ENCODE data around the gene ZSWIM2.
"Not testable (repeated sequence)": the region's sequence is repeated elsewhere in the genome, so short reads cannot be mapped to it uniquely, and the experiment has no call there.

ZSWIM2 gene, protein sequence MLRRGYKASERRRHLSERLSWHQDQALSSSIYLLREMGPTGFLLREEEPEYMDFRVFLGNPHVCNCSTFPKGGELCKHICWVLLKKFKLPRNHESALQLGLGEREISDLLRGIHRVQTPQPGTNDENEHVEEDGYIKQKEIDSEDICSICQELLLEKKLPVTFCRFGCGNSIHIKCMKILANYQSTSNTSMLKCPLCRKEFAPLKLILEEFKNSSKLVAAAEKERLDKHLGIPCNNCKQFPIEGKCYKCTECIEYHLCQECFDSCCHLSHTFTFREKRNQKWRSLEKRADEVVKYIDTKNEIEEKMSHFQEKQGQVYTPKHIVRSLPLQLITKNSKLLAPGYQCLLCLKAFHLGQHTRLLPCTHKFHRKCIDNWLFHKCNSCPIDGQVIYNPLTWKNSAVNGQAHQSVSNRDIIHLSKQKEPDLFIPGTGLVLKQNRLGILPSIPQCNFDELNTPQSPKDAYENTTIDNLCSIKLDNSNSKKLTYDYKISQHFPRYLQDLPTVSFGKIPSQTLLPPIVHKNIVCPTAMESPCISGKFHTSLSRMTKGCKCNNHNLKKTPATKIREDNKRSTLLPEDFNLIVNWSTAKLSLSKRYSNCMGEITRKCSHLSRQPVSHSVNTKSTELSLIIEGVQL

DNA sequence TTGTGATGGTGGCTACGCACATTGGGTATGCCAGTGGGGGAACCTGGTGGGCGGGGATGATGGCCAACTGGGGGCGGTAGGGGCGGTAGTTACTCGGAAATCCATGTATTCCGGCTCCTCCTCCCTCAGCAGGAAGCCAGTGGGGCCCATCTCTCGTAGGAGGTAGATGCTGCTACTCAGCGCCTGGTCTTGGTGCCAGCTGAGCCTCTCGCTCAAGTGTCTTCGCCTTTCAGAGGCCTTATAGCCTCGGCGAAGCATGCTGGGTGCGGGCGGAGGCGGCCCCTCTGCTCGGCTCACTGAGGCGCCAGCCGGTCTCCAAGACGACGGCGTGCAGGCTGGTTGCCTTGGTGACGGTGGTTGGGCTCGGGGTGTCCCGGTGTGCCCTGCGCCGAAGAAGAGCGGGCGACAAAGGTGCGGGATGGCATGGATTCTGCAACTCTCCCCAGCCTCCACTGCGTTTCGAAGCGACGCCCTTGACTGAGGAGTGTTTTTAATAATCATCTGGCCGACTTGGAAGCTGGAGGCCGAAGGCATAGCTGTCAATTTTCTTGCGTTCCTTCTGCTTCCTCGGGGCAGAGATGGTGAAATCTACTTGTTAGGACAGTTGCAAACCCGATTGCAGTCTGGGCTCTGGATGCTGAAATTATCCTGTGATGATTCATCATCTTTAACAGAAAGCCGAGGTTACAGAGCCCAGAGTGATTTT lies at the start of gene ZSWIM2:
TSS of gene ZSWIM2 (minus strand) at position 298 of the 706 bp plus-strand sequence. CDS start at position 258, 40 bp downstream.
- DNase-seq (ENCODE audit: low read depth, low spot score): peak; percentile 89

DNA sequence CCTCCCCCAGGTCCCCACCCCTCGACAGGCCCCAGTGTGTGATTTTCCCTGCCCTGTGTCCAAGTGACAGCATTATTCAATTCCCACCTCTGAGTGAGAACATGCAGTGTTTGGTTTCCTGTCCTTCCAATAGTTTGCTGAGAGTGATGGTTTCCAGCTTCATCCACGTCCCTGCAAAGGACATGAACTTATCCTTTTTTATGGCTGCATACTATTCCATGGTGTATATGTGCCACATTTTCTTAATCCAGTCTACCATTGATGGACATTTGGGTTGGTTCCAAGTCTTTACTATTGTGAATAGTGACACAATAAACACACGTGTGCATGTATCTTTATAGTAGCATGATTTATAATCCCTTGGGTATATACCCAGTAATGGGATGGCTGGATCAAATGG lies 47.2 kb upstream of the ZSWIM2 start:
- DNase-seq (ENCODE audit: low read depth, low spot score): not testable (repeated sequence)

DNA sequence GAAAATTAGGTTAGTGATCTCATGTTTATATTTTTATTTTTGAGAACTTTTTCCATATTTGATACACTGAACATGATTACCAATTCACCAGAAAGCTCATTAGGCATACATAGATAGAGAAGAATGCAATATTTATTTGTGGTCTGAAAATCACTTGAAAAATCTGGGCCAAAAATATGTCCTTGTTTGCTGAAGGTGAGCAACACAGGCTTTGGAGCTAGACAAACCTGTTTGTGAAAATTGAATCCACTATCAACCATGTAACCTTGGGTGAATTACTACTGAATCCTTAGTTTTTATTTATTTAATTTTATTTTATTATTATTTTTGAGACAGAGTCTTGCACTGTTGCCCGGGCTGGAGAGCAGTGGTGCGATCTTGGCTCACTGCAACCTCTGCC lies 46.5 kb upstream of the ZSWIM2 start:
- no peak for DNase-seq (ENCODE audit: low read depth, low spot score)

DNA sequence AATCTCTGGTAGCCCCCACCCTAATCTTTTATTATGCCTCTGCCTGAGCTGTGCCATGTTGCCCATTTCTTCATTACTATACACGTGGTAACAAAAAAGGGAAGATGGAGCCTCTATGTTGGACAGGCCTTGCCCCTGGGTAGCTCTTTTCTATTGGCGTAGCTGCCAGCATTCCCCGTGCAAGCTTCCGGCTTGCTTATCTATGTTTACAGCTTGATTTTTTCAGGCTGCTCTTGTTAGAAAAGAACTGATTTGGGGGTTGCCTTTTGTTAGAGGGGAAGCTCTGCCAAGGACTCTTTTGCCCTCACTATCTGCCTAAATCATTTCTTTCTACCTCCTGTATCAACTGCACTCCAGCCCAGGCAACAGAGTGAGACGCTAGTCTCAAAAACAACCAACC lies 45.5 kb upstream of the ZSWIM2 start:
- no peak for DNase-seq (ENCODE audit: low read depth, low spot score)

DNA sequence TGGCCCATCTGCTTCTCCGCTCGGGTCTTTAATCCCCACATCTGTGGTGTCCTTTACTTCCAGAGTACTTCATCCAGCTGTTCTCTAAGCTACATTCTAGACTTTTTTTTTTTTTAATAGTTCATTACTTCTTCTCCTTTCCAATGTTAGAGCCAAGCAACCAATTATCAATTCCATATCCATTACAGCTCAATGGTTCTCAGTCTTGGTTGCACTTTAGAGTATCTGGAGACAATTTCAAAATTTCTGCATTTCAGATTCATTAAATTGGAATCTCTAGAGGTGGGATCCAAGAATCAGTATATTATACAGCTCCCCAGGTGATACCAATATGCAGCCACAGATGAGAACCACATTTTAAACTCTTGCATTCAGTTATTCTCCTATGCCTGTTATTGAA lies 43.9 kb upstream of the ZSWIM2 start:
- no peak for DNase-seq (ENCODE audit: low read depth, low spot score)

DNA sequence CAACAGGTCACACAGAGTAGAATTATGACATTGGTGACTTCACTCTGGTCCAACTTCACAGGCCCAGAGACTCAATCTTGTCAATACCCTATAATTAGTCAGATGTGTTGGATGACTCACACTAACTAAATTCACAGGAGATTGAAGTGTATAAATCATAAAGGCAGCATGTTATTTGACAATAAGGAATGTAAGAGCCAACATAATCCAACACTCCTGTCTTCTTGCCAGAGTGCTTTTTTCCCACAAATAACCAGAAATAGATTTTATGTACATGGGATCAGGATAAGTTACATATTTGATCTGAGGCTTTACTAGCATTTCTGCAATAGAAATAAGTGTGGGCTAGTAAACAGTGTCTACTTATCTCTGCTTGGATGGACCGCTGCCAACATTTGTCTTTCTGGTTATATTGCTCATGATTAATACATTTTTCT lies 42.2 kb upstream of the ZSWIM2 start:
- no peak for DNase-seq (ENCODE audit: low read depth, low spot score)

DNA sequence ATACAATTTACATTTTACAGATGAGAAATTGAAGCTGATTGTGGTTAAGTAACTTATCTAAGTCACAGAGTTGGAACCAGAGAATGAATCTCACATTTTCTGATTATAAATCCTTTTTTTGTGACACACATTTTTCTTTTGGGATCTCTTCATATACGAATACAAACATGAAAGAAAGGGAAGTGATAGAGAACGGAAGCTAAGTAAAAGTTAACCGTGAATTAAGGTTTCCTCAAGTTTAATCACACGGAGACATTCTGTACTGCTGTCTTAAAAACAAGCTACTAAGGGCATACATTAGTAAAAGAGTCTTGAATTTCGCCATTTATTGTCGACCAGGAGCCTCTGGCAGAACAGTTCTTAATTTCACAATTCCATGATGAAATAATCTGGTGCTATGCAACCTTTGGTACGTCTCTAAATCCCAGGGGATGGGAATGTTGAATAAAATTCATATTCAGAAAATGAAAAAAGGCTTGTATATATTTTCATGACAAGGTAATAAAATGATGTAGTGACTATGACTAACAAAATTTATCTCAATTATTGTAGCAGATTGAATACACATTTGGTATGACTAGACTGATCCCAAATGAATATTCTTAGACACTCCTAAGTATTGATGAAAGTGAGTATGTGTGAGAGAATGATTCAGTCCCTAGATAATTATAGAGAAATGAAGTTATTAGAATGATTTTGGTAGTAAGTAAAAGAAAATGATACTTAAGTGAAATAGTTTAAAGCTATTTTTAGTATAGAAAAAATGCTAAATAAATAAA lies 40.3 kb upstream of the ZSWIM2 start:
- no peak for DNase-seq (ENCODE audit: low read depth, low spot score)

DNA sequence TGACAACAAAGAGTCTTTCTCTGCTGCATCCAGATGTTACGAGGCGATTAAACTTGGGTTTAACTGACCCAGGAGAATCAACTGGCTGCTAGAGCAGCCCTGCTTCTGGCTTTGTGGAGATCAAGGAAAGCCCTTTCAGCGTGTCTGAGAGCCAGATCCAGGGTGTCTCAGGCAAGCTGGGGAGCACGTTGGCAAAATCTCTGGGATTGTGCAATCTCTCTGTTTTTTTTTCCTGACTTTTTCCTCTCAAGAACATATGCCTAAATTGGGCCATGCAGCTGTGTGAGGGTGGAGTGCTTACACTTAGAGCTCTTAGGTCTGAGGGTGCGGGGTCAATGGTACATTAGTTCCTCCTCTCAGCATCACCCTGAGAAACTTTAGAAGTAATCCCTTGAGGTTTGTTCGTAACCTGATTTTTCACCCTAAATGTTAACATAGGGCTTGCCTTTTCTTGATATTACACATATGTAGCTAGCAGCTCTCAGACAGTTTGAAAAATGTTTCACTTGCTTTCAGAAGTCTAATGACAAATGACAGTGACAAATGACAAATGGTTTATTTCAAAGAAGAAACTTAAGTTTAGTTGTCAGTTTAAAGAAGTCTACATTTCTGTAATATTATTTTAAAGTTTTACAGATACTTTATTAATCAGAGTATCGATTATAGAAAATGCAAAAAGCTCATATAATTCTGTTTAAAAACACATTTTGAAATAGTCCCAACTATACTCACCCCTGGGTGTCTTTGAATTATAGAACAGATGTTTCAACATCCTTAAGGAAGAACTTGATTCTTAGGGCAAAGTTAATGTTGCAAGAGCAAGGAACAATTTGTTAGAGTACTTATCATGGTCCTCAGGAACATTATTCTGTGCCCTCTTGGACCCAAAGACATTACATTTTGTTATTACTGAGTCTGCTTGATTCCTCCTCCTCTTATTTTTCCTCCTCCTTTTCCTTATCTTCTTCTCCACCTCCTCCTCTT lies 38.4 kb upstream of the ZSWIM2 start:
- peak; percentile 5 for DNase-seq (ENCODE audit: low read depth, low spot score)

DNA sequence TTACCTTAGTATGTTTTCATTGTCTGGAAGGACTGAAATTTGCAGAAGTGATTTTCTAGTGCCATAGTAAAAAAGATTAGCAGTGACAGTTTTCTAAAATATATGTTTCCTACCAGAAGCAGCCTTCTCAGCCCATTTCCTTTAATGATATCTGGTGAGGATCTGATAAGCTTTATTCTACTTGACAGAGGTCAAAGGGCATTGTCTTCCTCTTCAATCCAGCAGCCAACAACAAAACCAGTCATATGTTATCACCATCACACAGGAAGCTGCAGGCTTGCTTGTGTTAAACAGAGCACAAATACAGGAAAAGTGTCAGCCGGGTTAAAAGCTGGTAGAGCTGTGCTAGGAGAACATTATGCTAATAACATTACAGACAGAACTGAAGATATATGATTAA lies 35.6 kb upstream of the ZSWIM2 start:
- peak; percentile 8 for DNase-seq (ENCODE audit: low read depth, low spot score)

DNA sequence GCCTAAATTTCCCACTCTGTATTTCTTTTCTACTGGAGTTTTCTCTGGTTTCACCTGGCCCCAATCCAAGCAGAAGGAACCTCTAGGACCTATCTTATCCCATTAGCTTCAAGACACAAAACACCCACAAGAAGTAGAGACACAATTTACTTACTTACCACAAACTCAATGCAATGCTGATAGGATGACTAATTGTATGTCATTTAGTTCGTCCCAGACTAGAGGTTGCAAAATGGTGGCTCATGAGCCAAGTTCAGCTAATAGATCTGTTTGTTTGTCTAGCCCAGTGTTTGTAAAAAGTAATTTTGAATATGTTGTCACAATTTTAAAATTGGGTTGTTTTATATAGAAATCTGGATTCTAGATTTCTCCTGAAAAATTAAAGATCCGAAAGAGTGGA lies 34.7 kb upstream of the ZSWIM2 start:
- DNase-seq (ENCODE audit: low read depth, low spot score): no peak

DNA sequence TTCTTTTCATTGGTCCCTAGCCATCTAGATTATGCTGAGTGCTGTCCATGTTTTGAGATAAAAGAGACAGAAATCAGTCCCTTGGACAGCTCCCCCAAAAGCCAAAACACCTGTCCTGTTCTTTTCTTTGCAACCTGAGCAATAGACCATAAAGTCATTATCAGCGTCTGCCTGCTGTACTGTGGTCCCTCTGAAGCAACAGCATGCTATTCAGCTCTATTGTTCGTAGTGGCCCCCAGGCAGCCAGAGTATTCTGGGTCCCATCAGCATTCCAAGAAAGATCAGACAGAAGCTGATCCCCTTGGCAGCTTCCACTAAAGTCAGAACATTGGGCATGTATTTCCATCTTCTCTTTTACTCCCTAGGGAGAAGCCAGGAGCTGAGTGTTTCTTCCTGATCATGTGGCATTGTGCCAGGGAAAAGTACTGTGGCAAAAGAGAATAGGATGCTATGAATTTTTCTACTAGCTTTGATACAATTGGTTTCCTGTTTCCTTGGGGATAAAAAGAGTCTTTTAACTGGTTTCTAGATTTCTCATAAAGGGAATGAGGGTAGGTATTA lies 33.6 kb upstream of the ZSWIM2 start:
- peak; percentile 67 for DNase-seq (ENCODE audit: low read depth, low spot score)

DNA sequence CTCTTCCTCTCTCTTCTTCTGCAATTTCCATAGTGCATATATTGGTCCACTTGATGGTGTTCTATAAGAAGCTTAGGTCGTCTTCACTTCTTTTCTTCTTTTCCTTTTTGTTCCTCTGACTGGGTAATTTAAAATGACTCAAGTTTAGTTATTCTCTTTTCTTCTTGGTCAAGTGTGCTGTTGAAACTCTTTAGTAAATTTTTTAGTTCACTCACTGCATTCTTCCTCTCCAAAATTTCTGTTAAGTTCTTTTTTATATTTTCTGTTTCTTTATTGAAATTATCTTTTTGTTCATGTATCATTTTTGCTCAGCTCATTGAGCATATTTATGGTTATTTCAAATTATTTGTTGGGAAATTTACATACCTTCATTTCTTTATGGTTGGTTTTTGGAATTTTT lies 32.7 kb upstream of the ZSWIM2 start:
- no peak for DNase-seq (ENCODE audit: low read depth, low spot score)

DNA sequence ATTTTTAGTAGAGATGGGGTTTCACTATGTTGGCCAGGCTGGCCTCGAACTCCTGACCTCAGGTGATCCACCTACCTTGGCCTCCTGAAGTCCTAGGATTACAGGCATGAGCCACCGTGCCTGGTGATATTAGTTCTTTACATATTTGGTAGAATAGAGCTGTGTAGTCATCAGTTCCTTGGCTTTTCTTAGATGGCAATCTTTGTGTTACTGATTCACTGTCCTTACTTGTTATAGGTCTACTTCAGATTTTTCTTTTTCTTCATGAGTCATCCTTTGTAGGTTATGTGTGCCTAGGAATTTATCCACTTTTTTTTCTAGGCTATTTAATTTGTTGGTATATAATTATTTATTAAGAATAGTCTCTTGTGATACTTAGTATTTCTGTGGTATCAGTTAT lies 30.3 kb upstream of the ZSWIM2 start:
- no peak for DNase-seq (ENCODE audit: low read depth, low spot score)

DNA sequence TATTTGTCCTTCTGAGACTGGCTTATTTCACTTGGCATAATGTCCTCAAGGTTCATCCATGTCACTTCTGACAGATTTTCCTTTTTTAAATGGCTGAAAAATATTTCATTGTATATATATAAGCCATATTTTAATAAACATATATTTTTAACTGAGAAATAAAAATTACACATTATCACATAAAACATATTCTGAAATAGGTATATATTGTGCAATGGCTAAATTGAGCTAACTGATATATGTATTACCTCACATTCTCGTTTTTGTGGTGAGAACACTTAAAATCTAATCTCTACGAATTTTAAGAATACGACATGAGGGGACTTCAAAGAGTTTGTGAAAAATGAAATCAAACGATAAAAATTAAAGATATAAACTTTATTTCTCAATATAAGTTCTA lies 25.7 kb upstream of the ZSWIM2 start:
- no peak for DNase-seq (ENCODE audit: low read depth, low spot score)

DNA sequence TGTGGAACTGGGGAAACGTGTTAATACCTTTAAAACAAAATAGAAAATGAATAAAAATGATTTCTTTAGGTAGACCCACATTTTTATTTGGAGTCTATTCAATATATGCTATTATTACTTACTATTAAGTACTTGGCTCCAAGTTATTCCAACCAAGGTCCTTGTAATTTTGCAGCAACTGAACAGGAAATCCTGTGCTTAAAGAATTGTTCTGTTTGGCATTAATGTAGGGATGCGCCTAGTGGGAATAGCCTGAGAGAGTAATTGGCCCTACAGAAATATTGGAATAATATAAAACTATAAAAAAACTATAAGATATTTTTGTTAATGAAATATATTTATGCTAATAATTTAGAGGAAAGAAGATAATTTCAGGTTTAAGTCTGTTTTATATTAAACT lies 22.9 kb upstream of the ZSWIM2 start:
- no peak for DNase-seq (ENCODE audit: low read depth, low spot score)

DNA sequence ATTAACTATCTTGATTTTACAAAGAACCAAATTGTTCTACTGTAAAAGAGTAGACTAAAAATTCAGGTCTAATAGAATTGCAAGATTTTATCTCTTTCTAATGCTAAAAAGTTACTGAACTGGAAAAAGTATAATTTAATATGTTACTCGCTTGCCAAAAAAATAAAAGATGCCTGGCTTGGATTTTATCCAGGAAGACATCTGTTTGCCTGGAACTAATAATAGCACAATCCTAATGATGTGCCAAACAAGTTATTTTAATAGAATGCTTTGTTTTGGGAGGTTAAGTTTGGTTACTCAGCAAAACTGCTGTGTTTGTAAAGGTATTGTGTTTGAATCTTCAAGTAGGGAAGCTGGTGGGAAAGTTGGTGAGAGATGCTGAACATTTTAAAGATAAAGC lies 19.4 kb upstream of the ZSWIM2 start:
- no peak for DNase-seq (ENCODE audit: low read depth, low spot score)

DNA sequence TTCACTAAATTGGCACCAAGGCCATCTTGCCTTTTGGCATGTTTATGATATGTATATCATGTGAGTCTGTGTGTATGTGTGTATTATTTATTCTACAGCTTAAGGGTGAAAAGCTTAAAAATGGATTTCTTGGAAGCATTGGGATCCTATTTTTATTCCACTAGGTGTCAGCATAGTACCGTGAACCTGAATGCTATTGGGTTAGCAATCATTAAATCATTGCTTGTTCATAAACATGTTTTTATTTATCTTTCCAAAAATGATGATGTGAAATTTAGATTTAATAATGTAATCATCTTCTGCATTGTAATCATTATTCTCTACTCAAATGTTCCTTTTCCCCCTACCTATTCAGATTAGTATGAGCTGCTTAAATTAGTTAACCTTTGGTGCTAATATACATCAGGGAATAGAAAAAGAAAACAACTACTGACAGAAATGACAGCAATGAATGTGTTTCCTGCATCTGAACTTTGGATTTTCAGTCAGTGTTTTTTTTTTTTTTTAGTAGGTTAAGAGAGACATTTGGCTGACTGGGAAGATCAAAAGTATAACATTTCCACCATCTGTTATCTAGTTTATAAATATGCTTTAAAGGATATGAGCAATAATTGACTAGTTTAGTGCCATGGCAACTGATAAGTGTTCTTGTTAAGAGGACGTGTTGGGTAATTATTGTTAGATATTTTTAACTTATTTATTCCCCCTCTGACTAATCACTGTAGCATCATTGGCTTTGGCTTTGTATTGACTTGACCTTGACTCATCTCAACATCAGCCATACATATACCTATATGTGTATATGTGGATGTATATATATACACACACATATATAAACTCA lies 14.1 kb upstream of the ZSWIM2 start:
- DNase-seq (ENCODE audit: low read depth, low spot score): no peak

DNA sequence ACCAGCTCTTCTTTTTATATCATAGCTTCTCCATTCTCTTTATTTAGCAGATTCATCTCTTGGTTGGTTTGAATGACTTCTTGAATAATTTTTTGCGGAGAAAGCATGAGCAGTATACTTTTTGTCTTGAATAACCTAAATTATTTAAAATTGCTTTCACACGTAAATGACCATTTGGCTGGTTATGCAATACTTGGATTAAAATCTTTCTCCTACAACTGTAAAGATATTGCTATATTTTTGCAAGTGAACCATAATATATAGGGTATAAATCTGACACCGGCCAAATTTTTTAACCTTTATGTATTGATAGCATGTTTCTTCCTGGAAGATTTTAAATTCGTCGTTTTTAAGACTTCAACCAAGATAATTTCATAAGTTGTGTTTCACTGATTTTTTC lies 6.2 kb upstream of the ZSWIM2 start:
- no peak for DNase-seq (ENCODE audit: low read depth, low spot score)

DNA sequence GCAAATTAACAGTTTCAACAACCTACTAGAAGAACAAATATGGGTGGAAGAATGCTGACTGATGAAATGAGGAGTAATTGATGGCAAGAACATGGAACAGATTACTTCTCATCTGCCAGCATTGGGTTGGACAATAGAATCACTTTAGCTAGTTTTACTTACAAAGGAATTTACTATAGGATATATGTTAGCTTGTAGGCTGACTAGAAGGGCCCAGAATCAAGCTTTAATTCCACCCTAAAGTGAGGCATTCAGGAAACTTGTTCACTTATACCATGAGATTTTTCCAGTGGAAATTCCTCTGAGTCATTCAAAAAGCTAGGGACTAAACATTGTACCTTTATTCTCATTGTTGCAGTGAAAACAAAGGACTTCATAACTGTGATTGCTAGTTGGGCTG lies 5.0 kb upstream of the ZSWIM2 start:
- DNase-seq (ENCODE audit: low read depth, low spot score): no peak

Measured in ELF-1 (cell line).